PC-3 (cell line): ENCODE results near the gene ZMIZ2. TPM values are rescaled to one million over a fixed set of nuclear protein-coding genes. Genes with fewer than 3 reads are reported as not detected.

Source experiments
- ATAC-seq: fragments of 200-7000 bp; cut with Tn5 transposase; 2 replicates; pipeline ENCODE4 v1.9.1; 2020; ENCODE audit warnings: mild to moderate bottlenecking, moderate library complexity
- BruUV-seq: library from RNA; stranded (reverse); fragments of 400-500 nt; replicated peaks from 2 replicates; lab custom pipeline; 2021; lab: Mats Ljungman, UMichigan
- CTCF ChIA-PET: fragments of 300-600 bp; sonication (Branson Sonifier 250); formaldehyde crosslinking; loops from one replicate; lab custom pipeline; 2022; ENCODE audit warnings: antibody characterized with exemption; lab: Charles Lee
- POLR2A ChIA-PET: fragments of 300-600 bp; sonication (Branson Sonifier 250); formaldehyde crosslinking; loops from one replicate; lab custom pipeline; 2022; ENCODE audit warnings: antibody characterized with exemption; ENCODE audit not compliant: unreplicated experiment; lab: Charles Lee
- DNase-seq: peaks from one replicate; pipeline ENCODE4 v3.0.0-alpha.2; 2015
- H2AFZ ChIP-seq: fragments of 300-600 bp; sonication (generic); 2 replicates; pipeline ENCODE4 v1.6.0; 2016; ENCODE audit warnings: antibody characterized with exemption, low read length
- H3F3A ChIP-seq: fragments of 300-600 bp; sonication (generic); one replicate; pipeline ENCODE4 v1.6.0; 2017; ENCODE audit warnings: antibody characterized with exemption, low read length, control low read depth, mild to moderate bottlenecking; ENCODE audit not compliant: unreplicated experiment
- H3K27ac ChIP-seq: fragments of 300-600 bp; sonication (generic); 2 replicates; pipeline ENCODE4 v1.5.1; 2016; ENCODE audit warnings: mild to moderate bottlenecking, low read length
- H3K27me3 ChIP-seq: fragments of 300-600 bp; sonication (generic); 2 replicates; pipeline ENCODE4 v1.6.1; 2016; ENCODE audit warnings: low read length, mixed read lengths
- H3K36me3 ChIP-seq: fragments of 300-600 bp; sonication (generic); 2 replicates; pipeline ENCODE4 v1.6.1; 2016; ENCODE audit warnings: low read depth, mixed run types, low read length, mixed read lengths
- H3K4me1 ChIP-seq: fragments of 300-600 bp; sonication (generic); 2 replicates; pipeline ENCODE4 v1.5.1; 2016; ENCODE audit warnings: low read length; ENCODE audit not compliant: insufficient read depth
- H3K4me2 ChIP-seq: fragments of 300-600 bp; sonication (generic); 2 replicates; pipeline ENCODE4 v1.6.0; 2016; ENCODE audit warnings: low read length
- H3K4me3 ChIP-seq: fragments of 300-600 bp; sonication (generic); 2 replicates; pipeline ENCODE4 v1.5.1; 2016; ENCODE audit warnings: mild to moderate bottlenecking, low read length, mixed read lengths
- H3K79me2 ChIP-seq: fragments of 300-600 bp; sonication (generic); 2 replicates; pipeline ENCODE4 v1.6.1; 2017; ENCODE audit warnings: low read length, mixed read lengths
- H3K9ac ChIP-seq: fragments of 300-600 bp; sonication (generic); 2 replicates; pipeline ENCODE4 v1.6.0; 2016; ENCODE audit warnings: mild to moderate bottlenecking, low read length
- H3K9me2 ChIP-seq: fragments of 300-600 bp; sonication (generic); replicated peaks from 2 replicates; pipeline ENCODE4 v1.6.1; 2016; ENCODE audit warnings: mixed run types, low read length, mixed read lengths
- H3K9me3 ChIP-seq: fragments of 300-600 bp; sonication (generic); 2 replicates; pipeline ENCODE4 v1.6.1; 2016; ENCODE audit warnings: low read length, mixed read lengths
- H4K20me1 ChIP-seq: fragments of 300-600 bp; sonication (generic); 2 replicates; pipeline ENCODE4 v1.6.1; 2016; ENCODE audit warnings: low read length, mixed read lengths
- EZH2 ChIP-seq: fragments of 300-600 bp; sonication (generic); IDR thresholded peaks from one replicate; pipeline ENCODE4 v1.6.1; 2017; ENCODE audit warnings: antibody characterized with exemption, mild to moderate bottlenecking, low read length; ENCODE audit not compliant: unreplicated experiment
- EZH2phosphoT487 ChIP-seq: fragments of 300-600 bp; sonication (generic); IDR thresholded peaks from 2 replicates; pipeline ENCODE4 v1.6.1; 2018; ENCODE audit warnings: mild to moderate bottlenecking, antibody characterized with exemption, low read length, borderline replicate concordance
- intact Hi-C: fragments of 100-400 bp; cut with micrococcal nuclease; formaldehyde crosslinking; loops from 2 replicates; pipeline ENCODE4 v1.9.0; 2023
- total RNA-seq: library from RNA; depleted of rRNA; stranded (reverse); fragments of >200 nt; gene quantifications from 2 replicates; pipeline ENCODE4 v1.2.3, GENCODE V29; 2014
- TF ChIP-seq, protein P1 (sequence below): fragments of 300-600 bp; sonication (generic); conservative IDR thresholded peaks from 2 replicates; pipeline ENCODE4 v1.5.1; 2017; ENCODE audit warnings: antibody characterized with exemption, low read depth, mild to moderate bottlenecking, low read length

ZMIZ2 gene
- total RNA-seq, 1 experiment from 2014 or later = 18.3 TPM

DNA sequence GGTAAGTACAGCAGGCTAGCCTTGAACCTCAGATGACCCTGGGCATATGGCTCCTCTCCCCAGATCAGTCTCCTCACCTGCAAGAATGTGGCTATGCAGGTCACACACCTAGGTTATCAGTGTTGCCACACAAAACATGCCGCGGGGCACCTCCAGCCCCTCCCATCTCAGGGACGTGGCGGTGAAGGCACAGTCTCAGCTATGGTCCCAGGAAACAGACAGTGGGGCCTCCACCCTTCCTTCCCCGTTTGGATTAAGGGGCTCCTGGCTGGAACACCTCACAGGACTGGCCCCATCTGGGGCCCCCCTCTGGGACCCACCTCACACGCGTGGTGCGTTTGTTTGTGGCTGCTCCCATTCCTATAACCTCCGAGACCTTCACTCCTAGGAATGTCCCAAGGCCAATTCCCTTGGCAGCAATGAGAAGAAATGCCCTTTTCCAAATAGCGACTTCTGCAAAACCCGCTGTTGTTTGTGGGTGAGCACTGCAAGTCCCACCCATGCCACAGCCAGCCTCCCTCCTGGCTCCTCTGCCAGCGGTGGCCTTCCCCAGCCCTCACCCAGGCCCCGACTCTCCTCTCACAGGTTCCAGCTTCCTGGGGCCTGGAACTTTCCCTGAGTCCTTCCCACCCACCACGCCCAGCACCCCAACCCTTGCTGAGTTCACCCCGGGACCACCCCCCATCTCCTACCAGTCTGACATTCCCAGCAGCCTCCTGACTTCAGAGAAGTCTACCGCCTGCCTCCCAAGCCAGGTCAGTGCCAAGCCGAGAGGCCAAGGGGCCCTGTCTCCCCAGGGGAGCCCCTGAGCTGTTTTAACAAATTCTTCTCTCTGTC, 17.1 kb downstream of the ZMIZ2 start:
- H3K27me3 ChIP-seq = no peaks in the 10 kb centered on the region
- DNase-seq (no peak), ATAC-seq (no peak)
- BruUV-seq = no TSS peak
- intact Hi-C loops = loop anchor here (5.0 kb wide), 1 partner anchor 178 kb away; no protein-coding TSS in a partner anchor
- TF ChIP-seq, protein P1, sequence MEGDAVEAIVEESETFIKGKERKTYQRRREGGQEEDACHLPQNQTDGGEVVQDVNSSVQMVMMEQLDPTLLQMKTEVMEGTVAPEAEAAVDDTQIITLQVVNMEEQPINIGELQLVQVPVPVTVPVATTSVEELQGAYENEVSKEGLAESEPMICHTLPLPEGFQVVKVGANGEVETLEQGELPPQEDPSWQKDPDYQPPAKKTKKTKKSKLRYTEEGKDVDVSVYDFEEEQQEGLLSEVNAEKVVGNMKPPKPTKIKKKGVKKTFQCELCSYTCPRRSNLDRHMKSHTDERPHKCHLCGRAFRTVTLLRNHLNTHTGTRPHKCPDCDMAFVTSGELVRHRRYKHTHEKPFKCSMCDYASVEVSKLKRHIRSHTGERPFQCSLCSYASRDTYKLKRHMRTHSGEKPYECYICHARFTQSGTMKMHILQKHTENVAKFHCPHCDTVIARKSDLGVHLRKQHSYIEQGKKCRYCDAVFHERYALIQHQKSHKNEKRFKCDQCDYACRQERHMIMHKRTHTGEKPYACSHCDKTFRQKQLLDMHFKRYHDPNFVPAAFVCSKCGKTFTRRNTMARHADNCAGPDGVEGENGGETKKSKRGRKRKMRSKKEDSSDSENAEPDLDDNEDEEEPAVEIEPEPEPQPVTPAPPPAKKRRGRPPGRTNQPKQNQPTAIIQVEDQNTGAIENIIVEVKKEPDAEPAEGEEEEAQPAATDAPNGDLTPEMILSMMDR = no peak
- TF ChIP-seq EZH2phosphoT487 (no peak), EZH2 (no peak)
- ChIA-PET POLR2A (no interaction called here), CTCF (no interaction called here)
- H3K4me3 ChIP-seq = no peak overlapping the region
- no peak overlapping the region for H2AFZ ChIP-seq
- no peaks in the 10 kb centered on the region for H3F3A ChIP-seq
- no peaks in the 10 kb centered on the region for H4K20me1 ChIP-seq
- no peaks in the 10 kb centered on the region for H3K4me1 ChIP-seq
- no peak overlapping the region for H3K4me2 ChIP-seq
- H3K79me2 ChIP-seq = no peaks in the 10 kb centered on the region
- H3K9ac ChIP-seq = no peak overlapping the region
- H3K9me2 ChIP-seq = no peaks in the 10 kb centered on the region
- peaks cover 32% of the 10 kb centered on the region for H3K36me3 ChIP-seq
- no peak overlapping the region for H3K27ac ChIP-seq
- no peaks in the 10 kb centered on the region for H3K9me3 ChIP-seq

- Histone ChIP-seq H3K79me2 (no peaks in the 10 kb centered on the region), H2AFZ (no peak overlapping the region), H3K4me1 (no peaks in the 10 kb centered on the region), H3K36me3 (peaks cover 32% of the 10 kb centered on the region), H3K27ac (no peak overlapping the region), H3F3A (no peaks in the 10 kb centered on the region), H4K20me1 (no peaks in the 10 kb centered on the region), H3K9ac (no peak overlapping the region), H3K9me2 (no peaks in the 10 kb centered on the region), H3K9me3 (no peaks in the 10 kb centered on the region), H3K4me2 (no peak overlapping the region), H3K27me3 (no peaks in the 10 kb centered on the region), H3K4me3 (no peak overlapping the region)
- TF ChIP-seq EZH2phosphoT487 = no peak
- TF ChIP-seq, protein P1 = no peak
- TF ChIP-seq EZH2 = no peak
- CTCF ChIA-PET = interaction anchor here (0.7 kb wide), 1 partner anchor 127 kb away, joined by 3 read pairs; no protein-coding TSS in a partner anchor
- DNase-seq (no peak), ATAC-seq (no peak)
- no TSS peak for BruUV-seq
- POLR2A ChIA-PET = no interaction called here
- intact Hi-C loops = loop anchor here (5.0 kb wide), 1 partner anchor 179 kb away; no protein-coding TSS in a partner anchor
Measured at GRCh38 chr7:44766416-44766801, 17.8 kb downstream of the ZMIZ2 start.
